Endodermal cell (in vitro differentiated cells): ENCODE data around the gene TTC34. TPM values are rescaled to one million over a fixed set of nuclear protein-coding genes. Genes with fewer than 3 reads are reported as not detected.

Experiments used
- DNase-seq: peaks from one replicate; pipeline ENCODE4 v3.0.0-alpha.2; 2017
- H3K27ac ChIP-seq: 2 replicates; pipeline ENCODE4 v1.5.1; 2013; ENCODE audit warnings: mild to moderate bottlenecking, low read depth, low read length, moderate library complexity
- H3K27me3 ChIP-seq: 2 replicates; pipeline ENCODE4 v1.6.1; 2013; ENCODE audit warnings: mild to moderate bottlenecking, low read length, moderate library complexity; ENCODE audit not compliant: insufficient read depth, control insufficient read depth, poor library complexity, severe bottlenecking
- H3K36me3 ChIP-seq: 2 replicates; pipeline ENCODE4 v1.7.0; 2013; ENCODE audit warnings: mild to moderate bottlenecking, low read length, moderate library complexity; ENCODE audit not compliant: control insufficient read depth, insufficient read depth
- H3K4me1 ChIP-seq: one replicate; pipeline ENCODE4 v1.7.0; 2013; ENCODE audit warnings: low read length; ENCODE audit not compliant: control insufficient read depth, insufficient read depth
- H3K4me3 ChIP-seq: 2 replicates; pipeline ENCODE4 v1.5.1; 2013; ENCODE audit warnings: mild to moderate bottlenecking, low read length, moderate library complexity
- H3K9ac ChIP-seq: 2 replicates; pipeline ENCODE4 v1.6.1; 2013; ENCODE audit warnings: mild to moderate bottlenecking, low read length, moderate library complexity; ENCODE audit not compliant: poor library complexity, severe bottlenecking; ENCODE audit errors: extremely low read depth
- H3K9me3 ChIP-seq: 2 replicates; pipeline ENCODE4 v1.6.1; 2013; ENCODE audit warnings: mild to moderate bottlenecking, low read length, moderate library complexity; ENCODE audit not compliant: control insufficient read depth
- H3K27ac Mint-ChIP-seq: 2 replicates; pipeline ENCODE4 v1.8.0; 2020; ENCODE audit warnings: mixed read lengths
- H3K27me3 Mint-ChIP-seq: 2 replicates; pipeline ENCODE4 v1.8.0; 2021; ENCODE audit warnings: mild to moderate bottlenecking, mixed read lengths; ENCODE audit not compliant: insufficient read depth
- H3K36me3 Mint-ChIP-seq: 2 replicates; pipeline ENCODE4 v1.8.0; 2020; ENCODE audit warnings: low read depth, mixed read lengths
- H3K4me1 Mint-ChIP-seq: 2 replicates; pipeline ENCODE4 v1.8.0; 2020; ENCODE audit warnings: mixed read lengths
- H3K4me3 Mint-ChIP-seq: 2 replicates; pipeline ENCODE4 v1.8.0; 2020; ENCODE audit warnings: mild to moderate bottlenecking, moderate library complexity, mixed read lengths
- H3K9me3 Mint-ChIP-seq: 2 replicates; pipeline ENCODE4 v1.8.0; 2020; ENCODE audit warnings: mild to moderate bottlenecking, mixed read lengths
- CTCF ChIP-seq: fragments of 200-600 bp; sonication (generic); conservative IDR thresholded peaks from 2 replicates; pipeline ENCODE4 v1.5.0; 2021; ENCODE audit warnings: antibody characterized with exemption, mild to moderate bottlenecking
- WGBS, 2 experiments: methylation state at CpG; one replicate each; pipeline versions ENCODE4 v1.1.5 to v1.1.7; 2013; ENCODE audit warnings: missing lambda C conversion rate in 2 of 2, mixed read lengths in 1 of 2; ENCODE audit not compliant: insufficient coverage in 1 of 2, insufficient read length in 1 of 2; 5-methylcytosine and 5-hydroxymethylcytosine counted together
- total RNA-seq, 2 donors: library from RNA; stranded (reverse); fragmentation: NEBNext Ultra II Directional in 1 of 2; extraction: Animal tissue kit (Norgen Biotek cat#: 25700) in 1 of 2; gene quantifications; 2 replicates in 1 of 2; 3 replicates in 1 of 2; pipeline ENCODE4 v1.2.1, GENCODE V29; 2021

TTC34 gene
- total RNA-seq, 2 donors from 2014 or later: 2.4 to 3.1 TPM

- H3K9me3 ChIP-seq: peaks cover 37% of the 10 kb centered on the region
Measured at GRCh38 chr1:2817784-2818564, 16.5 kb upstream of the TTC34 start.

GRCh38 chr1:2816786-2817185 is 15.3 kb upstream of the TTC34 start:
- Histone ChIP-seq H3K9ac (no peak overlapping the region), H3K36me3 (no peaks in the 10 kb centered on the region), H3K9me3 (peaks cover 43% of the 10 kb centered on the region), H3K4me3 (no peak overlapping the region), H3K27me3 (no peaks in the 10 kb centered on the region), H3K4me1 (no peaks in the 10 kb centered on the region), H3K27ac (no peak overlapping the region)
- DNase-seq: no peak
- WGBS, 2 experiments: 80 to 89% methylated on average over 11 to 15 of the region's 15 CpGs
- H3K36me3 Mint-ChIP-seq: peaks cover 7% of the 10 kb centered on the region
- peaks cover 3% of the 10 kb centered on the region for H3K27me3 Mint-ChIP-seq
- TF ChIP-seq CTCF: no peak
- H3K27ac Mint-ChIP-seq: no peak overlapping the region
- H3K9me3 Mint-ChIP-seq: peaks cover 83% of the 10 kb centered on the region
- no peak overlapping the region for H3K4me3 Mint-ChIP-seq
- H3K4me1 Mint-ChIP-seq: no peaks in the 10 kb centered on the region

More at GRCh38 chr1:2817784-2818564, 16.5 kb upstream of the TTC34 start:
- H3K9me3 Mint-ChIP-seq: peaks cover 82% of the 10 kb centered on the region
- no peak overlapping the region for H3K4me3 Mint-ChIP-seq
- Histone ChIP-seq H3K9ac (no peak overlapping the region), H3K4me1 (no peaks in the 10 kb centered on the region), H3K4me3 (no peak overlapping the region), H3K27me3 (no peaks in the 10 kb centered on the region), H3K27ac (no peak overlapping the region), H3K36me3 (no peaks in the 10 kb centered on the region)
- H3K27me3 Mint-ChIP-seq: peaks cover 3% of the 10 kb centered on the region
- no peak for TF ChIP-seq CTCF
- H3K36me3 Mint-ChIP-seq: peaks cover 4% of the 10 kb centered on the region
- H3K4me1 Mint-ChIP-seq: no peaks in the 10 kb centered on the region
- no peak for DNase-seq
- 82 to 86% methylated on average over 9 to 11 of the region's 11 CpGs for WGBS, 2 experiments
- H3K27ac Mint-ChIP-seq: no peak overlapping the region

GRCh38 chr1:2815551-2815950 is 14.1 kb upstream of the TTC34 start:
- Histone ChIP-seq H3K4me1 (no peaks in the 10 kb centered on the region), H3K27ac (no peak overlapping the region), H3K36me3 (no peaks in the 10 kb centered on the region), H3K27me3 (no peaks in the 10 kb centered on the region), H3K4me3 (no peak overlapping the region), H3K9me3 (peaks cover 43% of the 10 kb centered on the region), H3K9ac (no peak overlapping the region)
- 76 to 79% methylated on average over 8 to 15 of the region's 15 CpGs for WGBS, 2 experiments
- Mint-ChIP-seq H3K36me3 (peaks cover 7% of the 10 kb centered on the region), H3K4me3 (no peak overlapping the region), H3K4me1 (no peaks in the 10 kb centered on the region), H3K27ac (no peak overlapping the region), H3K9me3 (peaks cover 83% of the 10 kb centered on the region), H3K27me3 (peaks cover 3% of the 10 kb centered on the region)
- no peak for DNase-seq
- no peak for TF ChIP-seq CTCF
